ENCODE results near the gene DLG5. TPM values are rescaled to one million over a fixed set of nuclear protein-coding genes. Genes with fewer than 3 reads are reported as not detected.

Gene DLG5
- total RNA-seq, 1 experiment from 2014 or later, result 127 TPM

DNA sequence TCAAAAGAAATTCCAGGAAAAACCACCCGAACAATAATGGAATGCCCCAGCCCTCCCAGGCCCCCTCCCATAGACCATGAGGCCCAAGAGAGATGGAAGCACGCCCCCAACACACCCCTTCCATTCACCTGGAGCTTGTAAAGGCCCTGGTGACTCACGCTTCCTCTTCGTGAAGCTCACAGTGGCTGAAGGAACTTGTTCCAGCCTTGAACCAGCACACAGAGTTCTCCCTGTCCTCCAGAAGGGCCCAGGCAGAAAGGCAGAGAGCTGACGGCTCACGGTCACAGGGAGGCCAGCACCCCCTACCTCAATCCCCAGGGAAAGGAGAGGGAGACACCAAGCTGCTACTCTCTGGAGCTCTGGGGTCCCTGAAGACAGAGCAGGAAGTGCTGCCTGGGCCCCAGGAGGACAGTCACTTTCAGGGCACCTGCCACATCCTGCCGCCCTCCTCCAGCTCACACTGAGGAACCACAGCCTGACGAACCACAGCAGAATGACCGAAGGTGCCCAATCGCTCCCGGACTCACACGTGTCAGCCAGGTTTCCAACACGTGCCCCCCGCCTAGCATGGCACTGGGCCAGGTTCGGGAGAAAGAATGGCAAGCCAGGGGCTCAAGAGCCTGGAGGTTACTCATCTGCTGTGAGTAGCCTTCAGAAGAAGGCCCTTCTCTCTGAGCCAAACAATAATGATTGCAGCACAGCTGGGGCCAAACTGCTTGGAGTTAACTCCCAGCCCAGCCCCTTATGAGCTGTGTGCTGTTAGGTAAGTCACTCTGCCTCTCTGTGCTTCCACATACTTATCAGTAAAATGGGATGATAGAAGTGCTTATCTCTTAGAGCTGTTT, 52.8 kb downstream of the DLG5 start:
- Mint-ChIP-seq H3K27ac (ENCODE audit: low read depth, unreplicated experiment) (peak overlapping the region; percentile 85), H3K9me3 (ENCODE audit: unreplicated experiment) (no peaks in the 10 kb centered on the region), H3K27me3 (ENCODE audit: insufficient read depth, unreplicated experiment) (no peaks in the 10 kb centered on the region), H3K4me1 (ENCODE audit: insufficient read depth, unreplicated experiment) (peaks cover 71% of the 10 kb centered on the region), H3K4me3 (ENCODE audit: unreplicated experiment) (peak overlapping the region; percentile 63), H3K36me3 (ENCODE audit: insufficient read depth, unreplicated experiment) (peaks cover 74% of the 10 kb centered on the region)
- peak; percentile 98 for DNase-seq (ENCODE audit: unreplicated experiment)
- ChIA-PET POLR2A (interaction anchor here (0.6 to 33.0 kb wide), 20 partner anchors 7 to 160 kb away, joined by 3 to 903 read pairs (median 7); partner anchors contain the start of genes DLG5, POLR3A and RPS24), CTCF (interaction anchor here (0.8 to 2.2 kb wide), 6 partner anchors 17 to 101 kb away, joined by 3 to 9 read pairs (median 4); no protein-coding TSS in a partner anchor)
- intact Hi-C loops (cut with micrococcal nuclease), result loop anchor here (2.0 to 10.0 kb wide), 2 partner anchors 27 to 51 kb away; partner anchors contain the start of gene DLG5
- BruUV-seq (replicated peaks), result no TSS peak
- TF ChIP-seq, protein P1, sequence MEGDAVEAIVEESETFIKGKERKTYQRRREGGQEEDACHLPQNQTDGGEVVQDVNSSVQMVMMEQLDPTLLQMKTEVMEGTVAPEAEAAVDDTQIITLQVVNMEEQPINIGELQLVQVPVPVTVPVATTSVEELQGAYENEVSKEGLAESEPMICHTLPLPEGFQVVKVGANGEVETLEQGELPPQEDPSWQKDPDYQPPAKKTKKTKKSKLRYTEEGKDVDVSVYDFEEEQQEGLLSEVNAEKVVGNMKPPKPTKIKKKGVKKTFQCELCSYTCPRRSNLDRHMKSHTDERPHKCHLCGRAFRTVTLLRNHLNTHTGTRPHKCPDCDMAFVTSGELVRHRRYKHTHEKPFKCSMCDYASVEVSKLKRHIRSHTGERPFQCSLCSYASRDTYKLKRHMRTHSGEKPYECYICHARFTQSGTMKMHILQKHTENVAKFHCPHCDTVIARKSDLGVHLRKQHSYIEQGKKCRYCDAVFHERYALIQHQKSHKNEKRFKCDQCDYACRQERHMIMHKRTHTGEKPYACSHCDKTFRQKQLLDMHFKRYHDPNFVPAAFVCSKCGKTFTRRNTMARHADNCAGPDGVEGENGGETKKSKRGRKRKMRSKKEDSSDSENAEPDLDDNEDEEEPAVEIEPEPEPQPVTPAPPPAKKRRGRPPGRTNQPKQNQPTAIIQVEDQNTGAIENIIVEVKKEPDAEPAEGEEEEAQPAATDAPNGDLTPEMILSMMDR (IDR thresholded peaks at IDR 0.05; ENCODE audit: unreplicated experiment), result no peak

DNA sequence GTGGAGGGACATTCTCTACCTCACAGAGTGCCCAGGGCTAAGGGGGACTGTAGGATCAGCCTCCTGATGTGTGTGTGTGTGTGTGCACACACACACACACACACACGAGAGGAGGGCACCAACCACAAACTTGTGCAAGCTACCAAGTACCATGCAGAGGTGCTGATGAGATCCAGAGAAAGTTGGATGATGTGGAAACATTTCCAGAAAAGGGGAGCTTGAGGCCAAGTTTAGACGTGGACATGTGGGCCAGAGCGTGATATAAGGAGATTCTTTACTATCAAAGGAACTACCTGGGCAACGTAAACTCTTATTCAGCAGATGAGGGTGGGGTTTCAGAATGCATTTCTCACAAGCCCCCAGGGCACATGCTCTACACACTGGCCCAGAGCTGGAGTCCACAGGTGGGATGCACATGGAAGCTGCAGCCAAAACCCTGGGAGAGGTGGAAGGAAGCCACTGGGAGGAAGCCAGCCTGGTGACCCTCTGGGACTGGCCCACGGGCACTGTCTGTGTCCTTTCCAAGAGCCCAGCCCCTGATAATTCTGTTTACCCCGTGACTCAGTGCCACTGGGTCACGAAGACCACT, 53.5 kb downstream of the DLG5 start:
- intact Hi-C loops (cut with micrococcal nuclease), result loop anchor here (2.0 to 10.0 kb wide), 2 partner anchors 26 to 52 kb away; partner anchors contain the start of gene DLG5
- no peaks in the 10 kb centered on the region for H3K27me3 Mint-ChIP-seq (ENCODE audit: insufficient read depth, unreplicated experiment)
- H3K27ac Mint-ChIP-seq (ENCODE audit: low read depth, unreplicated experiment), result peak overlapping the region; percentile 85
- DNase-seq (ENCODE audit: unreplicated experiment), result peak; percentile 89
- POLR2A ChIA-PET, result interaction anchor here (0.5 to 33.0 kb wide), 20 partner anchors 8 to 164 kb away, joined by 3 to 903 read pairs (median 7); partner anchors contain the start of genes DLG5 and RPS24
- CTCF ChIA-PET, result interaction anchor here (0.6 to 2.2 kb wide), 6 partner anchors 17 to 177 kb away, joined by 3 to 9 read pairs (median 4); no protein-coding TSS in a partner anchor
- no TSS peak for BruUV-seq (replicated peaks)
- H3K36me3 Mint-ChIP-seq (ENCODE audit: insufficient read depth, unreplicated experiment), result peaks cover 74% of the 10 kb centered on the region
- TF ChIP-seq, protein P1 (IDR thresholded peaks at IDR 0.05; ENCODE audit: unreplicated experiment), result no peak
- no peaks in the 10 kb centered on the region for H3K9me3 Mint-ChIP-seq (ENCODE audit: unreplicated experiment)
- peaks cover 69% of the 10 kb centered on the region for H3K4me1 Mint-ChIP-seq (ENCODE audit: insufficient read depth, unreplicated experiment)
- peak overlapping the region; percentile 63 for H3K4me3 Mint-ChIP-seq (ENCODE audit: unreplicated experiment)

DNA sequence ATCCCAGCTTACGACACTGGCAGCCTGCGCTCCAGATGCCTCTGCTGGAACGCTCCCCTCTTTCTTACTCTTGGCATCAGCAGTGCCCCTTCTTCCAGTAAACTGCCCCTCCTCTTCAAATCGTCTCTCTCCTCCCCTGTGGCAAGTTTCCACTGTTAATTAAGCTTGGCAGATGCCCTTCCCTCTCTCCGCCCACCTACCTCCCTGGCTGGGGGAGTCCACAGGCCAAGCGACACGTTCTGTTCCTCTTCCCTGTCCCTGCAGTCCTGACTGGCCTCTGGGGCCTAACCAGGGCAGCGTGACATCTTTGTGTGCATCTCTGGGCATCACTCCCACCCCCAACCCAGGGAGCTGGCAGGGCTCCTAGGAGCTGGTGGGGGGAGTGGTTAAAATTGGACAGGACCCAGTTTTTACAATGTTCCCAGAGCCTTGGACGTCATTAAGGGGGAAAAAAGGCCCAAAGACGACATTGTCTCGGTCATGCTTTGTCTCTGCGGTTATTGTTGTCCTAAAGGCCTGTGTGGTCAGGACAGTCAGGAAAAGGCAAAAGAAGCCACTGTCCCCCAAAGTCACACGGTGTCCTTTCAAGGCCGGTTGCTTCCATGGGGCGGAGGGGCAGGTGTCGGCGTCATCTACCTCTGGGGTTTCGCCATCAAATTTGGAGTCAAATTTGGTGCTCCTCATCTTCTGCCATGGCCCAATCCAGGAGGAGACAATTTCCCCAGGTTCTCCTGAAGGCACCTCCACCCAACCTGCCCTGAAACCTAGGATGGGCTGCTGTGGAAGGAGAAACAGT, 54.2 kb downstream of the DLG5 start:
- peak; percentile 99 for DNase-seq (ENCODE audit: unreplicated experiment)
- Mint-ChIP-seq H3K27me3 (ENCODE audit: insufficient read depth, unreplicated experiment) (no peaks in the 10 kb centered on the region), H3K36me3 (ENCODE audit: insufficient read depth, unreplicated experiment) (peaks cover 77% of the 10 kb centered on the region), H3K27ac (ENCODE audit: low read depth, unreplicated experiment) (peak overlapping the region; percentile 85), H3K9me3 (ENCODE audit: unreplicated experiment) (no peaks in the 10 kb centered on the region), H3K4me3 (ENCODE audit: unreplicated experiment) (peak overlapping the region; percentile 63), H3K4me1 (ENCODE audit: insufficient read depth, unreplicated experiment) (peaks cover 69% of the 10 kb centered on the region)
- TF ChIP-seq, protein P1 (IDR thresholded peaks at IDR 0.05; ENCODE audit: unreplicated experiment), result no peak
- POLR2A ChIA-PET, result interaction anchor here (0.5 to 33.0 kb wide), 19 partner anchors 9 to 165 kb away, joined by 3 to 903 read pairs (median 4); partner anchors contain the start of gene DLG5
- intact Hi-C loops (cut with micrococcal nuclease), result loop anchor here (2.0 to 10.0 kb wide), 2 partner anchors 26 to 52 kb away; partner anchors contain the start of gene DLG5
- CTCF ChIA-PET, result interaction anchor here (0.6 to 2.2 kb wide), 4 partner anchors 9 to 178 kb away, joined by 3 to 6 read pairs (median 4); no protein-coding TSS in a partner anchor
- BruUV-seq (replicated peaks), result no TSS peak

Data from MCF 10A (cell line).